HG03521 (cell line): ENCODE data around the gene SULT1A2.
"Not testable (repeated sequence)": the region's sequence is repeated elsewhere in the genome, so short reads cannot be mapped to it uniquely, and the experiment has no call there.

Source experiments
- ATAC-seq: cut with Tn5 transposase; IDR thresholded peaks from one replicate; pipeline ENCODE4 v1.9.1; 2021; ENCODE audit warnings: mild to moderate bottlenecking, moderate library complexity; ENCODE audit not compliant: unreplicated experiment

SULT1A2 gene

GRCh38 chr16:28609631-28610594, 13.1 kb upstream of the SULT1A2 start, which contains the start of gene SULT1A1:
Gene SULT1A1 (minus strand): TSS chr16:28610044. CDS start chr16:28608855, 1,189 bp downstream.
- ATAC-seq = no peak

GRCh38 chr16:28608867-28609596, 12.2 kb upstream of the SULT1A2 start:
- not testable (repeated sequence) for ATAC-seq

GRCh38 chr16:28608496-28608808, 11.6 kb upstream of the SULT1A2 start:
- ATAC-seq = not testable (repeated sequence)

GRCh38 chr16:28607681-28608495, 11.0 kb upstream of the SULT1A2 start:
- ATAC-seq = not testable (repeated sequence)

GRCh38 chr16:28607116-28607623, 10.3 kb upstream of the SULT1A2 start:
- no peak for ATAC-seq

GRCh38 chr16:28606291-28607115, 9.7 kb upstream of the SULT1A2 start:
- ATAC-seq = no peak

- no peak for ATAC-seq
Measured at GRCh38 chr16:28604186-28604565, 7.3 kb upstream of the SULT1A2 start.

- ATAC-seq = no peak
Measured at GRCh38 chr16:28603381-28604185, 6.7 kb upstream of the SULT1A2 start.

GRCh38 chr16:28602529-28602928, 5.7 kb upstream of the SULT1A2 start:
- ATAC-seq = no peak

- ATAC-seq = not testable (repeated sequence)
Measured at GRCh38 chr16:28602062-28602461, 5.2 kb upstream of the SULT1A2 start.

GRCh38 chr16:28601589-28601988, 4.7 kb upstream of the SULT1A2 start:
- not testable (repeated sequence) for ATAC-seq

GRCh38 chr16:28600965-28601364, 4.1 kb upstream of the SULT1A2 start:
- not testable (repeated sequence) for ATAC-seq

- not testable (repeated sequence) for ATAC-seq
Measured at GRCh38 chr16:28599377-28600285, 2.8 kb upstream of the SULT1A2 start.

GRCh38 chr16:28597692-28598261, 927 bp upstream of the SULT1A2 start:
- ATAC-seq = no peak

- ATAC-seq = no peak
Measured at GRCh38 chr16:28596115-28596630, 677 bp downstream of the SULT1A2 start.

- not testable (repeated sequence) for ATAC-seq
Measured at GRCh38 chr16:28595451-28595850, 1.4 kb downstream of the SULT1A2 start.

GRCh38 chr16:28592979-28593553, 3.8 kb downstream of the SULT1A2 start:
- no peak for ATAC-seq
